ENCODE measurements around the gene CNOT9.

CNOT9 gene

DNA sequence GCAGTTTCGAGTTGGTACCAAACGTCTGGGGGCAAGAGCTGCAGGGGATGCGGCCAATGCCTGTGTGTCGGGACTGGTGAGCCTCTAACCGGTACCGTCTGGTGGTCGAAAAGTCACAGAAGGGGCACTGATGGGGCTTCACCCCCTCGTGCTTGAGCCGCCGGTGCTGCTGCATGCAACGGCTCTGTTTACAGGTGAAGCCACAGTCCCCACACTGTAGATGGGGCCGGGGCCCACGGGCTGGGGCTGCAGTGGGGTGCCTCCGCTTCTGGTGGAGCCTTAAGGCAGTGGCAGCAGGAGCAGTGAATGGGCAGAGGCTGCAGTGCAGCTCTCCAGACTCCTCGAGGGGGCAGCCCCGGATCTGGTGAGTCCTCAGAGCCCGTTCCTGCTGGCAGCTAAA is 74.1 kb downstream of the CNOT9 start:
- no peak for DNase-seq
- Histone ChIP-seq H3K4me2 (ENCODE audit: low read depth, low read length) (no peak overlapping the region), H3K4me1 (ENCODE audit: low read length) (no peaks in the 10 kb centered on the region), H3K4me3 (ENCODE audit: low read length) (no peak overlapping the region), H3F3A (ENCODE audit: insufficient read depth, low read length) (no peaks in the 10 kb centered on the region), H2AFZ (ENCODE audit: low read length) (no peak overlapping the region), H3K9me3 (replicated peaks; ENCODE audit: insufficient read depth, low read length) (no peaks in the 10 kb centered on the region), H4K20me1 (ENCODE audit: insufficient read depth, low read length) (no peaks in the 10 kb centered on the region), H3K79me2 (ENCODE audit: low read length) (peaks cover 5% of the 10 kb centered on the region), H3K9me2 (replicated peaks; ENCODE audit: insufficient read depth, low read length) (no peaks in the 10 kb centered on the region), H3K27ac (ENCODE audit: low read length) (no peak overlapping the region), H3K36me3 (replicated peaks; ENCODE audit: insufficient read depth, low read length) (peaks cover 9% of the 10 kb centered on the region), H3K27me3 (replicated peaks; ENCODE audit: insufficient read depth, low read length) (no peaks in the 10 kb centered on the region), H3K9ac (ENCODE audit: low read length) (no peak overlapping the region)
- TF ChIP-seq EZH2phosphoT487 (IDR thresholded peaks at IDR 0.05; ENCODE audit: low read length) (no peak), EZH2 (optimal IDR thresholded peaks at IDR 0.05; ENCODE audit: low read depth, low read length) (no peak), CTCF (IDR thresholded peaks at IDR 0.05; ENCODE audit: low read length) (no peak)

GRCh38 chr2:218643751-218644310 is 75.2 kb downstream of the CNOT9 start:
- Histone ChIP-seq H3K9me3 (replicated peaks; ENCODE audit: insufficient read depth, low read length) (no peaks in the 10 kb centered on the region), H3K79me2 (ENCODE audit: low read length) (peaks cover 15% of the 10 kb centered on the region), H4K20me1 (ENCODE audit: insufficient read depth, low read length) (no peaks in the 10 kb centered on the region), H2AFZ (ENCODE audit: low read length) (no peak overlapping the region), H3K9me2 (replicated peaks; ENCODE audit: insufficient read depth, low read length) (no peaks in the 10 kb centered on the region), H3K4me1 (ENCODE audit: low read length) (no peaks in the 10 kb centered on the region), H3K36me3 (replicated peaks; ENCODE audit: insufficient read depth, low read length) (peaks cover 15% of the 10 kb centered on the region), H3K9ac (ENCODE audit: low read length) (no peak overlapping the region), H3K27ac (ENCODE audit: low read length) (no peak overlapping the region), H3K4me3 (ENCODE audit: low read length) (no peak overlapping the region), H3K4me2 (ENCODE audit: low read depth, low read length) (no peak overlapping the region), H3K27me3 (replicated peaks; ENCODE audit: insufficient read depth, low read length) (no peaks in the 10 kb centered on the region), H3F3A (ENCODE audit: insufficient read depth, low read length) (no peaks in the 10 kb centered on the region)
- DNase-seq, result no peak
- TF ChIP-seq EZH2 (optimal IDR thresholded peaks at IDR 0.05; ENCODE audit: low read depth, low read length), result no peak
- no peak for TF ChIP-seq EZH2phosphoT487 (IDR thresholded peaks at IDR 0.05; ENCODE audit: low read length)
- no peak for TF ChIP-seq CTCF (IDR thresholded peaks at IDR 0.05; ENCODE audit: low read length)

DNA sequence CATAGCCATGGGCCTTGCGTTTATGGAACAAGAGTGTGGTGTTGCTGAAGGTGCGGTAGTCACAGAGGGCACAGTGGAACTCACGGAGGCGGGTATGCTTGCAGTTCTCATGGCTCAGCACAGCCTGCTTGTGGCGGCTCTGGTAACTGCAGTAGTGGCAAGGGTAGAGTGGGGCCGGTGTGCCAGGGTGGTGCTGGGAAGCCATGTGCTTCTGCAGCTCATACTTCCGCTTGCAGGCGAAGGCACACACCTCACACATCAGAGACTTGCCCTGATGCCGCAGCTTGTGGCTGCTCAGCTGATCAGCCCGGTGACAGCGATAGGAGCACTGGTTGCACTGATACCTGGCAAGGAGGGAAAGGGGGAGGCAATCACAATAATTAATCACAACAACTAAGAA is 76.1 kb downstream of the CNOT9 start:
- Histone ChIP-seq H2AFZ (ENCODE audit: low read length) (no peak overlapping the region), H3K4me3 (ENCODE audit: low read length) (no peak overlapping the region), H3K9me2 (replicated peaks; ENCODE audit: insufficient read depth, low read length) (no peaks in the 10 kb centered on the region), H3K27me3 (replicated peaks; ENCODE audit: insufficient read depth, low read length) (no peaks in the 10 kb centered on the region), H4K20me1 (ENCODE audit: insufficient read depth, low read length) (no peaks in the 10 kb centered on the region), H3F3A (ENCODE audit: insufficient read depth, low read length) (no peaks in the 10 kb centered on the region), H3K27ac (ENCODE audit: low read length) (no peak overlapping the region), H3K36me3 (replicated peaks; ENCODE audit: insufficient read depth, low read length) (peaks cover 15% of the 10 kb centered on the region), H3K79me2 (ENCODE audit: low read length) (peaks cover 18% of the 10 kb centered on the region), H3K4me2 (ENCODE audit: low read depth, low read length) (no peak overlapping the region), H3K4me1 (ENCODE audit: low read length) (no peaks in the 10 kb centered on the region), H3K9me3 (replicated peaks; ENCODE audit: insufficient read depth, low read length) (no peaks in the 10 kb centered on the region), H3K9ac (ENCODE audit: low read length) (no peak overlapping the region)
- no peak for TF ChIP-seq EZH2 (optimal IDR thresholded peaks at IDR 0.05; ENCODE audit: low read depth, low read length)
- no peak for TF ChIP-seq CTCF (IDR thresholded peaks at IDR 0.05; ENCODE audit: low read length)
- TF ChIP-seq EZH2phosphoT487 (IDR thresholded peaks at IDR 0.05; ENCODE audit: low read length), result no peak
- DNase-seq, result no peak

Data from MM.1S (cell line).